ENCODE data around the gene RNU1-1. TPM values are rescaled to one million over a fixed set of nuclear protein-coding genes. Genes with fewer than 3 reads are reported as not detected.
A peak's percentile ranks its signal among the peaks of the same experiment; 100 is the strongest.
"Not testable (repeated sequence)": the region's sequence is repeated elsewhere in the genome, so short reads cannot be mapped to it uniquely, and the experiment has no call there.

Gene RNU1-1
- total RNA-seq, 1 donor from 2014 or later = 1,438 TPM

GRCh38 chr1:16497474-16497904 lies 16.6 kb downstream of the RNU1-1 start:
- not testable (repeated sequence) for H3K9me3 Mint-ChIP-seq (ENCODE audit: low read depth); H3K36me3 Mint-ChIP-seq (ENCODE audit: low read depth); H3K27ac Mint-ChIP-seq (ENCODE audit: unreplicated experiment); H3K27me3 Mint-ChIP-seq (ENCODE audit: low read depth)
- peak; percentile 19 for DNase-seq (ENCODE audit: low spot score)
- Mint-ChIP-seq H3K4me3 (ENCODE audit: unreplicated experiment) (peak overlapping the region; percentile 73), H3K4me1 (ENCODE audit: low read depth) (peaks cover 17% of the 10 kb centered on the region)
- TF ChIP-seq CTCF (IDR thresholded peaks at IDR 0.05) = peak; percentile 29

- not testable (repeated sequence) for H3K36me3 Mint-ChIP-seq (ENCODE audit: low read depth); H3K4me3 Mint-ChIP-seq (ENCODE audit: unreplicated experiment); H3K27ac Mint-ChIP-seq (ENCODE audit: unreplicated experiment); H3K27me3 Mint-ChIP-seq (ENCODE audit: low read depth); H3K9me3 Mint-ChIP-seq (ENCODE audit: low read depth)
- H3K4me1 Mint-ChIP-seq (ENCODE audit: low read depth) = peaks cover 13% of the 10 kb centered on the region
- DNase-seq (ENCODE audit: low spot score) = peak; percentile 41
Measured at GRCh38 chr1:16493731-16494130, 20.4 kb downstream of the RNU1-1 start.

GRCh38 chr1:16492937-16493336 lies 21.1 kb downstream of the RNU1-1 start:
- H3K27me3 Mint-ChIP-seq (ENCODE audit: low read depth); H3K4me3 Mint-ChIP-seq (ENCODE audit: unreplicated experiment); H3K9me3 Mint-ChIP-seq (ENCODE audit: low read depth); H3K4me1 Mint-ChIP-seq (ENCODE audit: low read depth); H3K36me3 Mint-ChIP-seq (ENCODE audit: low read depth); H3K27ac Mint-ChIP-seq (ENCODE audit: unreplicated experiment): not testable (repeated sequence)
- peak; percentile 29 for DNase-seq (ENCODE audit: low spot score)

- Mint-ChIP-seq H3K36me3 (ENCODE audit: low read depth) (peaks cover 4% of the 10 kb centered on the region), H3K27ac (ENCODE audit: unreplicated experiment) (no peak overlapping the region), H3K27me3 (ENCODE audit: low read depth) (no peaks in the 10 kb centered on the region), H3K9me3 (ENCODE audit: low read depth) (no peaks in the 10 kb centered on the region), H3K4me3 (ENCODE audit: unreplicated experiment) (no peak overlapping the region), H3K4me1 (ENCODE audit: low read depth) (peaks cover 3% of the 10 kb centered on the region)
- no peak for TF ChIP-seq CTCF (IDR thresholded peaks at IDR 0.05)
- DNase-seq (ENCODE audit: low spot score) = peak; percentile 25
Measured at GRCh38 chr1:16491056-16491675, 22.9 kb downstream of the RNU1-1 start.

- H3K9me3 Mint-ChIP-seq (ENCODE audit: low read depth); H3K4me3 Mint-ChIP-seq (ENCODE audit: unreplicated experiment); H3K4me1 Mint-ChIP-seq (ENCODE audit: low read depth); H3K27ac Mint-ChIP-seq (ENCODE audit: unreplicated experiment); H3K36me3 Mint-ChIP-seq (ENCODE audit: low read depth); H3K27me3 Mint-ChIP-seq (ENCODE audit: low read depth): not testable (repeated sequence)
- peak; percentile 41 for DNase-seq (ENCODE audit: low spot score)
Measured at GRCh38 chr1:16489195-16489880, 24.7 kb downstream of the RNU1-1 start.

- not testable (repeated sequence) for H3K36me3 Mint-ChIP-seq (ENCODE audit: low read depth); DNase-seq (ENCODE audit: low spot score); H3K4me3 Mint-ChIP-seq (ENCODE audit: unreplicated experiment); H3K4me1 Mint-ChIP-seq (ENCODE audit: low read depth); H3K27ac Mint-ChIP-seq (ENCODE audit: unreplicated experiment); H3K27me3 Mint-ChIP-seq (ENCODE audit: low read depth); H3K9me3 Mint-ChIP-seq (ENCODE audit: low read depth)
Measured at GRCh38 chr1:16487011-16487410, 27.1 kb downstream of the RNU1-1 start.

GRCh38 chr1:16486316-16486715 lies 27.8 kb downstream of the RNU1-1 start:
- peak; percentile 76 for DNase-seq (ENCODE audit: low spot score)
- H3K36me3 Mint-ChIP-seq (ENCODE audit: low read depth); H3K27ac Mint-ChIP-seq (ENCODE audit: unreplicated experiment); H3K9me3 Mint-ChIP-seq (ENCODE audit: low read depth); H3K4me1 Mint-ChIP-seq (ENCODE audit: low read depth); H3K4me3 Mint-ChIP-seq (ENCODE audit: unreplicated experiment); H3K27me3 Mint-ChIP-seq (ENCODE audit: low read depth): not testable (repeated sequence)

- Mint-ChIP-seq H3K27me3 (ENCODE audit: low read depth) (no peaks in the 10 kb centered on the region), H3K4me3 (ENCODE audit: unreplicated experiment) (no peak overlapping the region), H3K4me1 (ENCODE audit: low read depth) (no peaks in the 10 kb centered on the region), H3K36me3 (ENCODE audit: low read depth) (peaks cover 9% of the 10 kb centered on the region), H3K9me3 (ENCODE audit: low read depth) (no peaks in the 10 kb centered on the region), H3K27ac (ENCODE audit: unreplicated experiment) (no peak overlapping the region)
- DNase-seq (ENCODE audit: low spot score) = peak; percentile 43
- TF ChIP-seq CTCF (IDR thresholded peaks at IDR 0.05) = no peak
Measured at GRCh38 chr1:16484931-16485330, 29.2 kb downstream of the RNU1-1 start.
